Vagina (tissue), 2 donors: ENCODE results near the gene APP. TPM values are rescaled to one million over a fixed set of nuclear protein-coding genes. Genes with fewer than 3 reads are reported as not detected.

Experiments
- DNase-seq, 2 donors: peaks; one replicate each; pipeline ENCODE4 v3.0.0-alpha.2; 2017; ENCODE audit errors: extremely low spot score in 2 of 2
- H3K27ac ChIP-seq: fragments of 200-600 bp; sonication (generic); one replicate; pipeline ENCODE4 v1.5.1; 2019
- H3K27me3 ChIP-seq: fragments of 200-600 bp; sonication (generic); one replicate; pipeline ENCODE4 v1.5.1; 2019
- H3K36me3 ChIP-seq, 2 donors: fragments of 200-600 bp; sonication (generic); one replicate each; pipeline ENCODE4 v1.5.1; 2017 to 2019
- H3K4me1 ChIP-seq: fragments of 200-600 bp; sonication (generic); one replicate; pipeline ENCODE4 v1.5.1; 2019
- H3K4me3 ChIP-seq, 2 donors: fragments of 200-600 bp; sonication (generic); 1 replicate in 1 of 2; 2 replicates in 1 of 2; pipeline ENCODE4 v1.5.1; 2016 to 2019
- H3K9me3 ChIP-seq: fragments of 200-600 bp; sonication (generic); one replicate; pipeline ENCODE4 v1.5.1; 2019
- CTCF ChIP-seq, 3 experiments: fragments of 450-650 bp in 2 of 3; fragments of 200-600 bp in 1 of 3; sonication (generic) in 1 of 3; IDR thresholded peaks; one replicate each; pipeline ENCODE4 v1.5.1; 2017 to 2019; ENCODE audit warnings: antibody characterized with exemption in 3 of 3, mild to moderate bottlenecking in 2 of 3, moderate library complexity in 2 of 3
- POLR2A ChIP-seq, 2 donors: fragments of 450-650 bp; IDR thresholded peaks; one replicate each; pipeline ENCODE4 v1.6.1; 2017; ENCODE audit warnings: antibody characterized with exemption in 2 of 2, mild to moderate bottlenecking in 2 of 2, moderate library complexity in 2 of 2
- POLR2AphosphoS5 ChIP-seq, 2 donors: sonication (generic); formaldehyde crosslinking; IDR thresholded peaks; one replicate each; pipeline ENCODE4 v1.9.0; 2017; ENCODE audit warnings: antibody characterized with exemption in 2 of 2, mild to moderate bottlenecking in 2 of 2, low read depth in 1 of 2; ENCODE audit not compliant: insufficient read depth in 1 of 2
- intact Hi-C: fragments of 100-400 bp; cut with DNase I; formaldehyde crosslinking; loops from one replicate; pipeline ENCODE4 v1.15.1; 2023
- total RNA-seq: library from RNA; depleted of rRNA; stranded (reverse); fragments of >200 nt; gene quantifications from one replicate; pipeline ENCODE4 v1.2.3, GENCODE V29; 2016

Gene APP
- total RNA-seq, 1 donor from 2014 or later = 315 TPM

- DNase-seq = no peak
- TF ChIP-seq CTCF (IDR thresholded peaks at IDR 0.05) (no peak), POLR2AphosphoS5 (IDR thresholded peaks at IDR 0.05; ENCODE audit: insufficient read depth in 1 of 2, low read depth in 1 of 2) (no peak), POLR2A (IDR thresholded peaks at IDR 0.05) (no peak)
- Histone ChIP-seq H3K9me3 (no peaks in the 10 kb centered on the region), H3K27me3 (no peaks in the 10 kb centered on the region), H3K4me1 (no peaks in the 10 kb centered on the region), H3K27ac (no peak overlapping the region), H3K36me3 (no peaks in the 10 kb centered on the region), H3K4me3 (no peak overlapping the region)
- intact Hi-C loops = no loop called here
These were observed 175.8 kb downstream of the APP start for GRCh38 chr21:25994758-25995163.

GRCh38 chr21:25988738-25989137 is 181.8 kb downstream of the APP start:
- no peaks in the 10 kb centered on the region for H3K4me1 ChIP-seq

DNA sequence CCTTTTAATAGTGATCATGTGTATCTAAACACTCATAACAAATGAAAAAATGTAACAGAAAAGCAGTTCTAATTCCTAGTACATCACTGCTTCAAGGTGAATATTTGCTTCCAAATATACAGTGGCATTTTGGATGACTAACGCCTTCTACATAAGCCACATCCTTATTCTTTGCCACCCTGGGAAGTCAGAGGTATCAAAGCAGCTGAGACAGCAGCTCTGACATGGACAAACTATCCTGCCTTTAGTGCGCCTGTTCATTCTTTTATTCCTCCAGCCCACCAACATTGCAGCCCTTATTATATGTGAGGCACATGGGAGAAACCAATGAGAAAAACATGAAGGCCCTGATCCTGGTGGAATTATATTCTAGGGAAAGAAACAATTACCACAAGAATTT is 183.0 kb downstream of the APP start:
- Histone ChIP-seq H3K4me1 (no peaks in the 10 kb centered on the region), H3K27ac (no peak overlapping the region), H3K4me3 (no peak overlapping the region), H3K36me3 (no peaks in the 10 kb centered on the region), H3K9me3 (no peaks in the 10 kb centered on the region), H3K27me3 (no peaks in the 10 kb centered on the region)
- intact Hi-C loops = no loop called here
- DNase-seq = no peak
- TF ChIP-seq POLR2A (IDR thresholded peaks at IDR 0.05) = no peak
- no peak for TF ChIP-seq CTCF (IDR thresholded peaks at IDR 0.05)
- no peak for TF ChIP-seq POLR2AphosphoS5 (IDR thresholded peaks at IDR 0.05; ENCODE audit: insufficient read depth in 1 of 2, low read depth in 1 of 2)

More at GRCh38 chr21:25988738-25989137, 181.8 kb downstream of the APP start:
- no peak for TF ChIP-seq CTCF (IDR thresholded peaks at IDR 0.05)
- no peak for TF ChIP-seq POLR2A (IDR thresholded peaks at IDR 0.05)
- TF ChIP-seq POLR2AphosphoS5 (IDR thresholded peaks at IDR 0.05; ENCODE audit: insufficient read depth in 1 of 2, low read depth in 1 of 2) = no peak
- Histone ChIP-seq H3K4me3 (no peak overlapping the region), H3K36me3 (no peaks in the 10 kb centered on the region), H3K27me3 (no peaks in the 10 kb centered on the region), H3K9me3 (no peaks in the 10 kb centered on the region), H3K27ac (no peak overlapping the region)
- no peak for DNase-seq
- intact Hi-C loops = no loop called here

GRCh38 chr21:25986928-25987327 is 183.6 kb downstream of the APP start:
- no peak for TF ChIP-seq POLR2A (IDR thresholded peaks at IDR 0.05)
- no peak for TF ChIP-seq POLR2AphosphoS5 (IDR thresholded peaks at IDR 0.05; ENCODE audit: insufficient read depth in 1 of 2, low read depth in 1 of 2)
- no peak for TF ChIP-seq CTCF (IDR thresholded peaks at IDR 0.05)
- Histone ChIP-seq H3K27me3 (no peaks in the 10 kb centered on the region), H3K4me1 (no peaks in the 10 kb centered on the region), H3K9me3 (no peaks in the 10 kb centered on the region), H3K27ac (no peak overlapping the region), H3K36me3 (peaks cover 0 to 2% of the 10 kb centered on the region in 2 donors), H3K4me3 (no peak overlapping the region)
- intact Hi-C loops = no loop called here
- no peak for DNase-seq

- no peak overlapping the region for H3K27ac ChIP-seq
- H3K36me3 ChIP-seq = peaks cover 0 to 10% of the 10 kb centered on the region in 2 donors
- H3K9me3 ChIP-seq = no peaks in the 10 kb centered on the region
- intact Hi-C loops = no loop called here
- H3K4me1 ChIP-seq = no peaks in the 10 kb centered on the region
- H3K27me3 ChIP-seq = no peaks in the 10 kb centered on the region
- TF ChIP-seq POLR2A (IDR thresholded peaks at IDR 0.05) (no peak), POLR2AphosphoS5 (IDR thresholded peaks at IDR 0.05; ENCODE audit: insufficient read depth in 1 of 2, low read depth in 1 of 2) (no peak), CTCF (IDR thresholded peaks at IDR 0.05) (no peak)
- DNase-seq = no peak
- H3K4me3 ChIP-seq = no peak overlapping the region
These were observed 184.6 kb downstream of the APP start for GRCh38 chr21:25985990-25986389.
